KMS-11 (cell line): Measurements from ENCODE around the gene RC3H2.

Source experiments
- H2AFZ ChIP-seq: fragments of 200-600 bp; sonication (generic); 2 replicates; pipeline ENCODE4 v1.6.1; 2016; ENCODE audit warnings: antibody characterized with exemption, mixed run types, low read depth
- H3K27ac ChIP-seq: fragments of 200-600 bp; sonication (generic); 2 replicates; pipeline ENCODE4 v1.6.1; 2016; ENCODE audit warnings: mild to moderate bottlenecking, mixed run types
- H3K27me3 ChIP-seq: fragments of 200-600 bp; sonication (generic); 2 replicates; pipeline ENCODE4 v1.6.1; 2017; ENCODE audit warnings: mild to moderate bottlenecking, low read depth, mixed run types, moderate library complexity; ENCODE audit not compliant: insufficient read depth
- H3K36me3 ChIP-seq: fragments of 200-600 bp; sonication (generic); 2 replicates; pipeline ENCODE4 v1.6.1; 2017; ENCODE audit warnings: mild to moderate bottlenecking, mixed run types; ENCODE audit not compliant: insufficient read depth
- H3K4me1 ChIP-seq: fragments of 200-600 bp; sonication (generic); 2 replicates; pipeline ENCODE4 v1.6.1; 2016; ENCODE audit warnings: mild to moderate bottlenecking, low read depth, mixed run types; ENCODE audit not compliant: poor library complexity, severe bottlenecking
- H3K4me2 ChIP-seq: fragments of 200-600 bp; sonication (generic); 2 replicates; pipeline ENCODE4 v1.7.0; 2016; ENCODE audit warnings: mild to moderate bottlenecking, mixed run types
- H3K4me3 ChIP-seq: fragments of 200-600 bp; sonication (generic); IDR thresholded peaks from 2 replicates; pipeline ENCODE4 v1.6.1; 2017; ENCODE audit warnings: low read depth, low read length, mixed read lengths; ENCODE audit not compliant: insufficient read depth
- H3K79me2 ChIP-seq: fragments of 200-600 bp; sonication (generic); 2 replicates; pipeline ENCODE4 v1.6.1; 2016; ENCODE audit warnings: low read depth, mixed run types; ENCODE audit not compliant: insufficient read depth
- H3K9ac ChIP-seq: fragments of 200-600 bp; sonication (generic); 2 replicates; pipeline ENCODE4 v1.6.1; 2016; ENCODE audit warnings: mild to moderate bottlenecking, mixed run types
- H4K20me1 ChIP-seq: fragments of 200-600 bp; sonication (generic); 2 replicates; pipeline ENCODE4 v1.6.1; 2016; ENCODE audit warnings: mild to moderate bottlenecking, mixed run types; ENCODE audit not compliant: insufficient read depth
- CTCF ChIP-seq: fragments of 200-600 bp; sonication (generic); conservative IDR thresholded peaks from 2 replicates; pipeline ENCODE4 v1.6.1; 2017; ENCODE audit warnings: low read depth, mild to moderate bottlenecking, antibody characterized with exemption, low read length, moderate library complexity, mixed read lengths

The RC3H2 gene

DNA sequence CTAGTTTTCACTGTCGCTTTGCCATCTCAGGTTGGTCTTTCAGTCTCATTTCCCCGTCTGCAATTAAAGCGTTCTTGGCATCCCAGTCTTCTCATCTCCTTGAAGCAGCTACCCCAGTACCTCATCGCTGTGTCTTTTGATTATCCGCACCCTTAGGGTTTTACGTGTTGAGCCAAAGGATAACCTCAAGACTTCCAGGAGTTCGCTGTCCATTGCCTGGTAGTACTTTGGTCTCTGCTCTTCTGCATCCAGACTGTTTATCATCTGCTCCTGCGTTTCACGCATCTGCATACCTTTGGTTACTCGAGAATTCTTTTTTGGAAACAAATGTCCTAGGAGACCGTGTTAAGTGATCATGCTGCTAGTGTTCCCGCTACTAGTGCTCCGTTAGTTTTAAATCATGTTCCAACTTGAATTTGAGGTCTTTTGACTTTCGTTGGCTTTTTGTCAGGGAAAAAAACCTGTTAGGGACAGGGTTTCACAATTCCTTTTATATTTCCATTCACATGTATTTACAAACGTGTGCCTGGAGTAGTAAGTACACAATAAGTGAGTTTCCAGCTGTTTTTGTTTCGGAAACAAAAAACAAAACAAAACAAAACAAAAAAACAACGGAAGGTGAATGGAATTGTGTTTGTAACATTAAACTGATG lies 36.5 kb upstream of the RC3H2 start:
- no peak for TF ChIP-seq CTCF
- H2AFZ ChIP-seq: peak overlapping the region; percentile 60; the same call in 1 of the 2 replicates

GRCh38 chr9:122940749-122941581 lies 35.8 kb upstream of the RC3H2 start, which contains the start of gene RABGAP1:
Gene RABGAP1 (plus strand): TSS chr9:122941020. CDS start chr9:122957060, 16,040 bp downstream.
- Histone ChIP-seq H3K79me2 (peaks cover 39% of the 10 kb centered on the region), H3K27me3 (no peaks in the 10 kb centered on the region), H3K4me1 (peaks cover 26% of the 10 kb centered on the region), H4K20me1 (no peaks in the 10 kb centered on the region), H3K27ac (peak within 1 kb of the TSS; percentile 33; the same call in 1 of the 2 replicates), H2AFZ (peak within 1 kb of the TSS; percentile 60), H3K4me3 (no peak within 1 kb of the TSS), H3K9ac (peak within 1 kb of the TSS; percentile 62; the same call in 1 of the 2 replicates), H3K4me2 (peak within 1 kb of the TSS; percentile 98), H3K36me3 (no peaks in the 10 kb centered on the region)
- TF ChIP-seq CTCF: no peak

More for the DNA sequence above, 36.5 kb upstream of the RC3H2 start:
- peaks cover 26% of the 10 kb centered on the region for H3K4me1 ChIP-seq
- no peaks in the 10 kb centered on the region for H3K36me3 ChIP-seq
- no peaks in the 10 kb centered on the region for H4K20me1 ChIP-seq
- peaks cover 45% of the 10 kb centered on the region for H3K79me2 ChIP-seq
- peak overlapping the region; percentile 62; the same call in 1 of the 2 replicates for H3K9ac ChIP-seq
- H3K4me3 ChIP-seq: no peak overlapping the region
- H3K4me2 ChIP-seq: peak overlapping the region; percentile 98
- no peaks in the 10 kb centered on the region for H3K27me3 ChIP-seq
- peak overlapping the region; percentile 33; the same call in 1 of the 2 replicates for H3K27ac ChIP-seq

GRCh38 chr9:122940454-122940748 lies 35.2 kb upstream of the RC3H2 start:
- Histone ChIP-seq H3K79me2 (peaks cover 40% of the 10 kb centered on the region), H3K27ac (peak overlapping the region; percentile 3; the same call in 1 of the 2 replicates), H3K4me3 (no peak overlapping the region), H3K4me2 (peak overlapping the region; percentile 35; the same call in 1 of the 2 replicates), H3K9ac (no peak overlapping the region), H2AFZ (peak overlapping the region; percentile 57), H3K36me3 (no peaks in the 10 kb centered on the region), H4K20me1 (no peaks in the 10 kb centered on the region), H3K4me1 (peaks cover 26% of the 10 kb centered on the region), H3K27me3 (no peaks in the 10 kb centered on the region)
- TF ChIP-seq CTCF: no peak

- Histone ChIP-seq H3K79me2 (peaks cover 41% of the 10 kb centered on the region), H2AFZ (no peak overlapping the region), H4K20me1 (no peaks in the 10 kb centered on the region)
These were observed 34.4 kb upstream of the RC3H2 start for GRCh38 chr9:122939601-122940000.

More at GRCh38 chr9:122939601-122940000, 34.4 kb upstream of the RC3H2 start:
- peaks cover 22% of the 10 kb centered on the region for H3K4me1 ChIP-seq
- TF ChIP-seq CTCF: no peak
- no peaks in the 10 kb centered on the region for H3K27me3 ChIP-seq
- H3K36me3 ChIP-seq: no peaks in the 10 kb centered on the region
- H3K27ac ChIP-seq: no peak overlapping the region
- no peak overlapping the region for H3K9ac ChIP-seq
- no peak overlapping the region for H3K4me2 ChIP-seq
- no peak overlapping the region for H3K4me3 ChIP-seq
